ENCODE data around the gene FGFR4. TPM values are rescaled to one million over a fixed set of nuclear protein-coding genes. Genes with fewer than 3 reads are reported as not detected.

The FGFR4 gene
- polyA plus RNA-seq, 1 of the 3 experiments (the other 2 are of a cell fraction): 5.6 TPM

- no peak overlapping the region for H3K27ac ChIP-seq (ENCODE audit: low read depth in 2 of 2, low read length in 1 of 2)
- no peaks in the 10 kb centered on the region; a peak in 1 of 4 replicates for H3K4me1 ChIP-seq (ENCODE audit: control insufficient read depth in 1 of 2, insufficient read depth in 2 of 2, low read depth in 1 of 2, low read length in 1 of 2)
- no peaks in the 10 kb centered on the region for H3K9me3 ChIP-seq
- ChIA-PET POLR2A (no interaction called here), CTCF (no interaction called here)
- H4K20me1 ChIP-seq (ENCODE audit: insufficient read depth): no peaks in the 10 kb centered on the region
- 95% methylated on average over 35 of the region's 49 CpGs for WGBS (ENCODE audit: low lambda C conversion rate)
- no peaks in the 10 kb centered on the region for H3F3A ChIP-seq (replicated peaks; ENCODE audit: insufficient read depth)
- TF ChIP-seq IRF3 (IDR thresholded peaks at IDR 0.05; ENCODE audit: low read depth, low read length) (no peak), CTCF (IDR thresholded peaks at IDR 0.05) (no peak), RFX5 (IDR thresholded peaks at IDR 0.05; ENCODE audit: low read length) (no peak), NFIC (IDR thresholded peaks at IDR 0.05; ENCODE audit: borderline replicate concordance) (no peak), GABPA (IDR thresholded peaks at IDR 0.05; ENCODE audit: low read depth) (no peak), FOXJ3 (CRISPR knock-in tag; IDR thresholded peaks at IDR 0.05) (no peak), POLR2AphosphoS5 (IDR thresholded peaks at IDR 0.05; ENCODE audit: low read depth, low read length) (no peak), MXI1 (IDR thresholded peaks at IDR 0.05; ENCODE audit: low read depth, low read length) (no peak), FOSL2 (IDR thresholded peaks at IDR 0.05; ENCODE audit: borderline replicate concordance, low read depth) (no peak), JUND (IDR thresholded peaks at IDR 0.05) (no peak), CHD2 (IDR thresholded peaks at IDR 0.05; ENCODE audit: low read length, partially characterized antibody) (no peak), NRF1 (IDR thresholded peaks at IDR 0.05; ENCODE audit: low read depth, low read length) (no peak), ELF1 (IDR thresholded peaks at IDR 0.05) (no peak)
- TF ChIP-seq, protein P1, sequence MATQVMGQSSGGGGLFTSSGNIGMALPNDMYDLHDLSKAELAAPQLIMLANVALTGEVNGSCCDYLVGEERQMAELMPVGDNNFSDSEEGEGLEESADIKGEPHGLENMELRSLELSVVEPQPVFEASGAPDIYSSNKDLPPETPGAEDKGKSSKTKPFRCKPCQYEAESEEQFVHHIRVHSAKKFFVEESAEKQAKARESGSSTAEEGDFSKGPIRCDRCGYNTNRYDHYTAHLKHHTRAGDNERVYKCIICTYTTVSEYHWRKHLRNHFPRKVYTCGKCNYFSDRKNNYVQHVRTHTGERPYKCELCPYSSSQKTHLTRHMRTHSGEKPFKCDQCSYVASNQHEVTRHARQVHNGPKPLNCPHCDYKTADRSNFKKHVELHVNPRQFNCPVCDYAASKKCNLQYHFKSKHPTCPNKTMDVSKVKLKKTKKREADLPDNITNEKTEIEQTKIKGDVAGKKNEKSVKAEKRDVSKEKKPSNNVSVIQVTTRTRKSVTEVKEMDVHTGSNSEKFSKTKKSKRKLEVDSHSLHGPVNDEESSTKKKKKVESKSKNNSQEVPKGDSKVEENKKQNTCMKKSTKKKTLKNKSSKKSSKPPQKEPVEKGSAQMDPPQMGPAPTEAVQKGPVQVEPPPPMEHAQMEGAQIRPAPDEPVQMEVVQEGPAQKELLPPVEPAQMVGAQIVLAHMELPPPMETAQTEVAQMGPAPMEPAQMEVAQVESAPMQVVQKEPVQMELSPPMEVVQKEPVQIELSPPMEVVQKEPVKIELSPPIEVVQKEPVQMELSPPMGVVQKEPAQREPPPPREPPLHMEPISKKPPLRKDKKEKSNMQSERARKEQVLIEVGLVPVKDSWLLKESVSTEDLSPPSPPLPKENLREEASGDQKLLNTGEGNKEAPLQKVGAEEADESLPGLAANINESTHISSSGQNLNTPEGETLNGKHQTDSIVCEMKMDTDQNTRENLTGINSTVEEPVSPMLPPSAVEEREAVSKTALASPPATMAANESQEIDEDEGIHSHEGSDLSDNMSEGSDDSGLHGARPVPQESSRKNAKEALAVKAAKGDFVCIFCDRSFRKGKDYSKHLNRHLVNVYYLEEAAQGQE (IDR thresholded peaks at IDR 0.05; ENCODE audit: low read depth, low read length): no peak
- no peak overlapping the region for H3K4me2 ChIP-seq
- no peak overlapping the region for H3K4me3 ChIP-seq (ENCODE audit: low read depth in 2 of 2, low read length in 1 of 2)
- H2AFZ ChIP-seq (ENCODE audit: low read depth): no peak overlapping the region
- no peaks in the 10 kb centered on the region for H3K36me3 ChIP-seq (replicated peaks in 1 of 2; ENCODE audit: control insufficient read depth in 1 of 2, insufficient read depth in 2 of 2, low read length in 1 of 2)
- H3K27me3 ChIP-seq (ENCODE audit: insufficient read depth): no peaks in the 10 kb centered on the region
- H3K9me2 ChIP-seq: no peaks in the 10 kb centered on the region
- H3K9ac ChIP-seq: no peak overlapping the region
- DNase-seq: no peak
- no peaks in the 10 kb centered on the region for H3K79me2 ChIP-seq (ENCODE audit: insufficient read depth)
Measured at GRCh38 chr5:177116631-177117373, 30.1 kb downstream of the FGFR4 start.
